Left kidney (tissue), 8 donors: Measurements from ENCODE around the gene CRYGS. TPM values are rescaled to one million over a fixed set of nuclear protein-coding genes. Genes with fewer than 3 reads are reported as not detected.
A peak's percentile ranks its signal among the peaks of the same experiment; 100 is the strongest.
"Not testable (repeated sequence)": the region's sequence is repeated elsewhere in the genome, so short reads cannot be mapped to it uniquely, and the experiment has no call there.

ENCODE experiments used
- DNase-seq: peaks from one replicate; pipeline ENCODE4 v3.0.0-alpha.2; 2013
- long read RNA-seq, 8 donors: transcript quantifications; one replicate each; lab custom pipeline, GENCODE V29; 2026
- polyA plus RNA-seq: library from polyadenylated mRNA; unstranded; fragments of 120-200 nt; gene quantifications from one replicate; pipeline ENCODE4 v1.2.1, GENCODE V29; 2013; ENCODE audit not compliant: insufficient read length

The CRYGS gene
- polyA plus RNA-seq: 11.6 TPM
- long read RNA-seq, donor 1, partial matches to known transcripts: 0 of 1 reads
- long read RNA-seq, donor 1, other reads (novel, unspliced or antisense): 0 of 1 reads
- long read RNA-seq, donor 2: 0 reads
- long read RNA-seq, donor 3, partial matches to known transcripts: 0 of 2 reads
- long read RNA-seq, donor 3, other reads (novel, unspliced or antisense): 0 of 2 reads
- long read RNA-seq, donor 4: 0 reads
- long read RNA-seq, donor 5, partial matches to known transcripts: 0 of 2 reads
- long read RNA-seq, donor 5, other reads (novel, unspliced or antisense): 0 of 2 reads
- long read RNA-seq, donor 6, partial matches to known transcripts: 0 of 1 reads
- long read RNA-seq, donor 6, other reads (novel, unspliced or antisense): 0 of 1 reads
- long read RNA-seq, donor 7, partial matches to known transcripts: 0 of 2 reads
- long read RNA-seq, donor 7, other reads (novel, unspliced or antisense): 0 of 2 reads
- long read RNA-seq, donor 8, partial matches to known transcripts: 0 of 2 reads
- long read RNA-seq, donor 8, other reads (novel, unspliced or antisense): 0 of 2 reads

GRCh38 chr3:186544281-186544680 lies at the start of gene CRYGS:
Gene CRYGS (minus strand): TSS chr3:186544380. CDS start chr3:186544326, 54 bp downstream.
- DNase-seq: no peak

DNA sequence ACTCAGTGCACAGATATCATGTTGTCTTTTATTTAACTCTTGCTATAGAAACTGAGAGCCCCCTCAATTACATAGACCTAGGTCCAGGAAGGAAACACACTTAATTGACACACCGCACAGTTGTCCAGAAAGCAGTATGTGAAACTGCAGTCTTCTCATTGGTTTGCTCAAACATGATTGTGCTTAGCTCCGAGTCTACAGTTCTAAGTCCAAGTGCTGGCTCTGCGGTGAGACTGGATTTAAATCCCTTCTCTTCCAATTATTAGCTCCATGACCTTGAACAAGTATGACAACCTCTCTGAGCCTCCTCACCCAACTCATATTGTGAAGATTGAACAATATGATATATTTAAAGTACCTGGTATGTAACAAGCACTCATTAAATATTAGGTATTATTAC lies 49.7 kb upstream of the CRYGS start:
- no peak for DNase-seq

DNA sequence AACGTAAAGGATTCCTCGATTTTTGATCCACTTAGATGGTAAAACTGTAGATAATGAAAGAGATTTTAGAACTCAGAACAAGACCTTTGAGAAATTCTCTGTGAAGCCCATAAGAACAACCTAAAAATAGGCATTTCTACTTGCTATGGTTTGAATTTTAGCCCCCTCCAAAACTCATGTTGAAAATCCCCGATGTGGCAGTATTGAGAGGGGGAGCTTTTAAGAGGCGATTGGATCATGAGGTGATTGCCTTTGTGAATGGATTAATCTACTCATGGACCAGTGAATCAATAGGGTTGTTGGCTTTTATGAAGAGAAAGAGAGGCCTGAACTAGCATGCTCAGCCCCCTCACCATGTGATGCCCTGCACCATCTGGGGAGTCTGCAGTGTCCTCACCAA lies 48.5 kb upstream of the CRYGS start:
- no peak for DNase-seq

DNA sequence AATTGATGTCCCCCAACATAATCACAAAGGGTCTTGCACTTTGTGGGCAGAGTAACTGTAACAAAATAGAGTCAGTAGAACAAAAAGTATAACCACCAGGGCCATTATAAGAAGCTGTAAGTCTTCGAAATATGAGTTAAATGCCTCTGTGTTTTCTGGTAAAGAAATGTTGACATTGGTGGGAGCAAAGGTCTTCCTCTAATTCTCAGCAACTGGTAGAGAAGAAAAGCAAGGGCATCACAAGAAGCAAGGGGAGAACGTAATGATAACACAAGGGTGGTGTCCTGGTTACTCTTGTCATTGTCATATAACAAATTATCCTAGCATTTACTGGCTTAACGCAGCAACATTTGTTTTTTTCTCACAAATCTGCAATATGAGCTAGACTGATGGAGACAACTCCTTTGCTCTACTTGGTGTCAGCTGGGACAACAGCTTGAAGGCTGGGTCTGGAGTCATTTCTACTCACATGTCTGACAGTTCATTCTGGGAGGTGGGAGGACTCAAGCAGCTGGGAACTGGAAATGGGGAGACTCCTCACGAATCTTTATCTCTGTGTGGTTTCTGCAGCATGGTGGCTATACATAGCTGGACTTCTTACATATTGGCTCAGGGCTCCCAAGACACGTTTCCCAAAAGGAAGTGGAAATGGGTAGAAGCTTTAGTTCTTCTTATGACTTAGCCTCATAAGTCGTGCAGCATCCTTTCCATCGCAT lies 46.6 kb upstream of the CRYGS start:
- no peak for DNase-seq

DNA sequence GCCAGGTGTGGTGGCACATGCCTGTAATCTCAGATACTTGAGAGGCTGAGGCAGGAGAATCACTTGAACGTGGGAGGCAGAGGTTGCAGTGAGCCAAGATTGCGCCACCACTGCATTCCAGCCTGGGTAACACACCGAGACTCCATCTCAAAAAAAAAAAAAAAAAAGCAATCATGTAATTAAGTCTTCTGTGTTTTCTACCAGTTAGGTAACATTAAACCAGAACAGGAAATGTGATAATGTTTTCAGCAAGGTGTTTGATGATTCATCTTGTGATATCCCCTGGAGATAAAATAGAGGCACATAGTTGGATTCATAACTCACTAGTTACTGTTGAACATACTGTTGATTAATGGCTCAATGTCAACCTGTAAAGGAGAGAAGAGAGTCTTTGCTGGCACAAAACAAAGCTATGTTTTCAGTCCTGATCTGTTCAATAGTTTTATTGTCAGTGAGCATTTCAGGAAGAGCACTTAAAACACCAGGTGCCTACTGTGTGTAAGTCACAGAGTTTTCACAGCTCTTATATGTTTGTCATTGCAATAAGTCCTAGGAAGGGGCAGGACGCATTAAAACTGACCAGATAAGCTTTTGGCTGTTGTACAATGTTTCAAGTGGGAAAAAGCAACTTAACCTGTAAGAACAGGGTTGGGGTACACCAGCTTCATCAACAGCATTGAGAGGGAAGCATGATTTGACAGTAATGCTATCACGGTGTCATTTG lies 45.8 kb upstream of the CRYGS start:
- DNase-seq: no peak

GRCh38 chr3:186589121-186589520 lies 44.9 kb upstream of the CRYGS start:
- DNase-seq: no peak

DNA sequence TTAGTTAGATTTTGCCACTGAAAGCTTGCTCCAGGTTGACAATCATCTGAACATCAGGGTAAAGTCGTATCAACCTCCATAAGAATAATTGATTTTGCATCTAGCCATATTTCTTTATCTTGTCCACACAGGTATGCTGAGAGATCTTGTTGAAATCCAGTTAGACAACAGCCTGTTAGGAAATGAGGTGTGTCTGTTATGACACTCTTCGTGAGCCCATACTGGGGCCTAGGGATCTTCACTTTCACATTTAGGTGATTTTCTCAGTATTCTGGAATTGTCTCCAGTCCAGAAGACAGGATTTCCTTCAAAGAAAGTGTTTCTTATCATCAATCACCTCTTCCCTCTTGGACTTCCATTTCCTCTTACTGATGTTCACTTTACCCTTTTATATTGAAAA lies 44.5 kb upstream of the CRYGS start:
- DNase-seq: no peak

- DNase-seq: no peak
Measured at GRCh38 chr3:186587183-186587582, 43.0 kb upstream of the CRYGS start.

- not testable (repeated sequence) for DNase-seq
Measured at GRCh38 chr3:186586245-186586644, 42.1 kb upstream of the CRYGS start.

DNA sequence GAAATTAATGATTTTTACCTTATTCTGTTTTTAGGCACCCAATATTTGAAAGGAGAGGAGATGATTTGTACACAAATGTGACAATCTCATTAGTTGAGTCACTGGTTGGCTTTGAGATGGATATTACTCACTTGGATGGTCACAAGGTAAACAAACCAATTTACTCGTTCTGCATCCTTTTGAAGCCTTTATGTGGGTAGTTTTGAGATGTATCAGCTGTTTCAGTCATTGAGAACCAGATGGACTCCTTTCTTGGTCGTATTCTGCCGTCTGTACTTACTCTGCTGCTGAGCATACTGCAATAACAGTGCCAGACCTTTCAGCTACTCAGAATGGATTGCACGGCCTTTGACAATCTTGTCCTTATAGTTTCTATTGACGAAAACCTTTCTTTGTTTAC lies 39.7 kb upstream of the CRYGS start:
- no peak for DNase-seq

- DNase-seq: no peak
Measured at GRCh38 chr3:186582541-186582940, 38.4 kb upstream of the CRYGS start.

DNA sequence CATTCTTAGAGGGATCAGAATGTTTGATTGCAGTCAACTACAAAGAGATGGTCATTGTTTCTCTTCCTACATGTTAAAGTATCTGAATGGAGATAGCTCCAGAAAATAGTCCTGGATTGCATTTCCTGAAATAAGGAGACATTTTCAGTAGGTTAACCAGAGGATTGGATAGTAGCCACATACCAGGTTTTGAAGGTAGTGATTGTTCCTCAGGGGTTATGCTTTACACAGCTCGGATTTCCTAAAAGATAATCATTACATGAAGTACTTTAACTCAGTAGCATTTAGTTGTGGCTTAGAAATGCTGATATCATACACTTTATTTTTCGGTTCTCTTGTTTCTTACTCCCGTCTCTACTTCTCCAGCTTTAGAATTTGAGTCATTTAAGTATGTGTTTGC lies 36.6 kb upstream of the CRYGS start:
- no peak for DNase-seq

DNA sequence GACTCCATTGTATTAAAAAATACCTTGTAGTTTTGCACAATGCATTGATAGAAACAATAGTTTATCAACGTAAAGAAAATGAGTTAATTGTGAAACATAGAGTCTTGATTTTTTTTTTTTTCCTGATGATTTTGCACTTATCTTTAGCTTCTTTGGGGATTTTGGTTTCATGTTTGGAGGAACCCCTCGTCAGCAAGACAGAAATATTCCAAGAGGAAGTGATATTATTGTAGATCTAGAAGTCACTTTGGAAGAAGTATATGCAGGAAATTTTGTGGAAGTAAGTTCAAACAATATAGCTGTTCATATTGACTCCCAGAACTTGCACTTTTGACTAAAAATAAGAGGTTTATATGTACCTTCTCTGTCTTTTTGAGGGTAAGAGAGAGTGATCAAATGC lies 33.3 kb upstream of the CRYGS start:
- DNase-seq: no peak

GRCh38 chr3:186571644-186572013 lies 27.4 kb upstream of the CRYGS start:
- no peak for DNase-seq

GRCh38 chr3:186570941-186571643 lies 26.9 kb upstream of the CRYGS start:
- DNase-seq: no peak

- DNase-seq: peak; percentile 99
Measured at GRCh38 chr3:186570096-186570940, 26.1 kb upstream of the CRYGS start, which contains the start of gene DNAJB11. Gene DNAJB11 (plus strand): TSS chr3:186570720. CDS start chr3:186570898, 178 bp downstream.

GRCh38 chr3:186569779-186570095 lies 25.6 kb upstream of the CRYGS start:
- no peak for DNase-seq

GRCh38 chr3:186569361-186569760 lies 25.2 kb upstream of the CRYGS start:
- not testable (repeated sequence) for DNase-seq

DNA sequence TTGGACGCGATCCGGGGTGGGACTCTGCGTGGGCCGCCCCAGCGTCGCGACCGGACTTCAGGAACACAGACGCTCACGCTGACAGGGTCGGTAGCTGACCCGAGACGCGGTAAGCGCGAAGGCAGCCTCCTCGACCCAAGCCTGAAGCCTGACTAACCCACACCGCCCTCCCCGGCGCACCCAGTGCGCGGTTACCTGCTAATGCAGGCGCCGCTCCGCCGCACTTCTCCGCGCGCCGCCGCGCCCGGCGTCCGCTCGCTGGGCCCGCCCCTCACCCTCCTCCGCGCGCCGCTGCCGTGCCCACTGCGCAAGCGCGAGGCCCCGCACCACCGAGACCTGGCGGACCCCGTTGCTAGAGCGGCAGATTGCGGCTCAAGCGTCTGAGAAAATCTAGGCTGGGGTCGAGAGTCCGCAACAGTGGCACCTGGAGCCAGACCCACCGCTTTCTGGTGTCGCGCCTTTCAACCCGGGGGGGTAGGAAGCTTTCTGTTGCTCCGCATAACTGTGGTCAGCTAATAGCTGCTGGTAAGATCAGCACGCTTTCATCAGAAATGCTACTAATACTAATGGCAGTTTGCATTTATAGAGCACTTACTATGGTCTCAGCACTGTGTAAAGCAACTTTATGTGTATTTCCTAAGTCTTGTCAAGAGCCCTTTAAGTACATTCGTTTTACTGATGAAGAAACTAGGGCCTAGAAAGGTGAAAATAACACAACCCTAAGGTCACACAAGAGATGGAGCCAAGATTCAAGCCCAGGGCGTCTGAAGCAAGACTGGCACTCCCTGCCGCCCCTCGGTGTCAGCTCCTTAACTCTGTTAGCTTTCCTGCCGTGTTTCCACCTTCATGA lies 23.1 kb upstream of the CRYGS start, which contains the start of gene TBCCD1:
Gene TBCCD1 (minus strand): TSS at position 268 of the 850 bp plus-strand sequence. CDS start 3,010 bp downstream, outside the sequence.
- DNase-seq: peak; percentile 94

GRCh38 chr3:186566772-186567071 lies 22.5 kb upstream of the CRYGS start:
- no peak for DNase-seq
